Melanocyte of skin (primary cell): ENCODE data around the gene VASH1. TPM values are rescaled to one million over a fixed set of nuclear protein-coding genes. Genes with fewer than 3 reads are reported as not detected.

Experiments
- total RNA-seq, 2 donors: library from RNA; depleted of rRNA; stranded (reverse); fragments of >200 nt; gene quantifications; 2 replicates each; pipeline ENCODE4 v1.2.3, GENCODE V29; 2012

Gene VASH1
- 1 to 10 TPM; 1.3 to 4.1 TPM for total RNA-seq

GRCh38 chr14:76761136-76761959 lies at the start of gene VASH1:
Gene VASH1 (plus strand): TSS chr14:76761468. CDS start chr14:76762822, 1,354 bp downstream.

GRCh38 chr14:76812422-76813383 lies 51.4 kb downstream of the VASH1 start, which contains the start of gene ANGEL1:
Gene ANGEL1 (minus strand): TSS chr14:76812882. CDS start chr14:76812827, 55 bp downstream.

GRCh38 chr14:76826122-76826521 lies 64.9 kb downstream of the VASH1 start, which contains the start of gene LRRC74A:
Gene LRRC74A (plus strand): TSS chr14:76826408. CDS start chr14:76826698, 290 bp downstream.

Other genes with a start within 250 kb of the VASH1 start
- gene ANGEL1, start 51.4 kb downstream of the VASH1 start, total RNA-seq: 1 to 10 TPM; 9.6 to 9.7 TPM
- not detected for gene LRRC74A, start 64.9 kb downstream of the VASH1 start, total RNA-seq